C4-2B (cell line): ENCODE measurements around the gene LHFPL5.

Experiments
- H3K27ac ChIP-seq: fragments of 450-650 bp; 2 replicates; pipeline ENCODE4 v1.5.1; 2017
- CTCF ChIP-seq: fragments of 450-650 bp; conservative IDR thresholded peaks from 2 replicates; pipeline ENCODE4 v1.5.1; 2017; ENCODE audit warnings: mild to moderate bottlenecking
- ZFX ChIP-seq: fragments of 450-650 bp; IDR thresholded peaks from 2 replicates; pipeline ENCODE4 v1.6.1; 2017

Gene LHFPL5

DNA sequence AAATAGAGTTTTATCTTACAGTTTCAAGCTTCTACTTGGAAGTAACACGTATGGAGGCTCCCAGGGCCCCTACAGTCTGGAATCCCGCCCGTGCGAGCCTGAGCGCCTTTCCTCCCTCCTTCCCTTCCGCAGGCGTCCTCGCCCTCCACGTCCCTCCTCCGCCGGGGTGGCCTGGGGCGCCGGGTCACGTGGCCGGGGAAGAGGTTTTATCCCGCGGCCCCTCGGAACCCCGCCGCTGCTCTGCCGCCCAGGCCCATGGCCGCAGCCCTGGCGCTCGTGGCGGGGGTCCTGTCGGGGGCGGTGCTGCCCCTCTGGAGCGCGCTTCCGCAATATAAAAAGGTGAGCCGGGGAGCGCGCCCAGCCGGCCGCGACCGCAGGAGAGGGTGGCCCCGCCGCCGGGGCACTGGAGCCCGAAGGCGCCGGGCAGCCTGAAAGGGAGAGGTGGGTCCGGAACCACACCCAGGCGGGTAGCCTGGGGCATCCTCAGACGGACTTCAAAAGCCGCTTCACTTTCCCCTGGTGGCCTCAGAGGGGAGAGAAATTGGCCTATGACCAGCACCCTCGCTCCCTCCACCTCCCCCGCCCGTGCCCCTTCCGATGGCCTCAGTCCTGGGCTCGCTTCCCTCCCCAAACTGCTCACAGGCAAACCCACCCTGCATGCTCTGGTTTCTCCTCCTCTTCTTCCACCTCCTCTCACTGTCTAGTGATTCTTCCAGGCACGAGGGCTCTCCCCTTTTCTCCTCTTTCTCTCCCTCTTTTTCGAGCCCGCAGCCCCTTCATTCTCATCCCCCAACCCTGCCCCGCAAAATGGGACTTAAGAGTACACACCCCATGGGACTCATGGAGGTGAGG is 28.6 kb upstream of the LHFPL5 start, which contains the start of gene CLPSL2:
Gene CLPSL2, plus strand, starts transcription at position 235 of the 852 bp plus-strand sequence. Its CDS starts 21 bp downstream, at position 256.
- no peak for TF ChIP-seq CTCF
- TF ChIP-seq ZFX, result no peak
- H3K27ac ChIP-seq, result no peak within 1 kb of the TSS

DNA sequence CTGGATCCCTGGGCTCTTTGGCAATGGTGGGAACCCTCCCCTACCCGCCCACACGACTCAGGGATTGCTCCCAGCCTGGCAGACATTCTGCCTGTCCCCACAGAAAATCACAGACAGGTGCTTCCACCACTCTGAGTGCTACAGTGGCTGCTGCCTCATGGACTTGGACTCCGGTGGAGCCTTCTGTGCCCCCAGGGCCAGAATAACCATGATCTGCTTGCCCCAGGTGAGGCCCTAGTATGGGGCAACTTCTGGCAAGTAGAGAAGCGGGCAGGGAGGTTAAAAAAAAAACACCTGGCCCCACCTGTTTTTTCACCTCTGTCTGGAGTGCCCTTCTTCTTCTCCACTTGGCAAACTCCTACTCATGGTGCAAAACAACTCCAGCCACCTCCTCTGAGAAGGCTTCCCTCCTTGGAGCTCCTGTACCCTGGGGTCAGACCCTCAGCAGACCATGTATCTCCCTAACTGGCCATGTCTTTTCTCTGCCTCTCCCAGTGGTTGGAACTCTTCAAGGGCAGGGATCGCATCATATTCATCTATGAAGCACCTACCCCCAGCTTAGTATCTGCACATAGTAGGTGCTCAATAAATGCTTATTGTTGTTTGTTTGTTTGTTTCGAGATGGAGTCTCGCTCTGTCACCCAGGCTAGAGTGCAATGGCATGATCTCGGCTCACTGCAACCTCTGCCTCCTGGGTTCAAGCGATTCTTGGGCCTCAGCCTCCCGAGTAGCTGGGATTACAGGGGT is 27.6 kb upstream of the LHFPL5 start:
- peak overlapping the region; percentile 12; the same call in 1 of the 2 replicates for H3K27ac ChIP-seq
- no peak for TF ChIP-seq ZFX

DNA sequence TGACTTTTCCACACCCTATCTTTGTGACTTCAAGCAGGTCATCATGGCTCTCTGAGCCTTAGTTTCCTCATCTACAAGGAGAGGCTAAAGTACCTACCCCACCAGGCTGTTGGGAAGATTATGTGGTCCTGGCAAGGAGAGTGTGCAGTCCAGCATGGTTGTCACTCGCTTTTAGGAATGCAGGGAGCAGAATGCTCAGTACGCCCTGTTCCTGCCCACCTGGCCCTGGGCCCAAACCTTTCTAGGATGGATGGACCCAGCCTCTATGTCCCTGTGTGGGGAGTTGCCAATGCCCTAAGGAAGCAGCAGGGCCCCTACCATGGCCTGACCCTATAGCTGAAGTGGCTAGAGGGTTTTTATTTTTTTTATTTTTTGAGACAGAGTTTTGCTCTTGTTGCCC is 26.7 kb upstream of the LHFPL5 start:
- TF ChIP-seq ZFX, result no peak
- TF ChIP-seq CTCF, result no peak
- peak overlapping the region; percentile 12 for H3K27ac ChIP-seq

GRCh38 chr6:35780719-35781118 is 24.4 kb upstream of the LHFPL5 start, which contains the start of gene CLPSL1:
CLPSL1 (plus strand) TSS chr6:35781019; CDS start chr6:35781111, 92 bp downstream.
- TF ChIP-seq CTCF (no peak), ZFX (no peak)
- H3K27ac ChIP-seq, result peak within 1 kb of the TSS; percentile 75

GRCh38 chr6:35781290-35781689 is 23.9 kb upstream of the LHFPL5 start:
- no peak for TF ChIP-seq ZFX
- no peak for TF ChIP-seq CTCF
- H3K27ac ChIP-seq, result peak overlapping the region; percentile 75

DNA sequence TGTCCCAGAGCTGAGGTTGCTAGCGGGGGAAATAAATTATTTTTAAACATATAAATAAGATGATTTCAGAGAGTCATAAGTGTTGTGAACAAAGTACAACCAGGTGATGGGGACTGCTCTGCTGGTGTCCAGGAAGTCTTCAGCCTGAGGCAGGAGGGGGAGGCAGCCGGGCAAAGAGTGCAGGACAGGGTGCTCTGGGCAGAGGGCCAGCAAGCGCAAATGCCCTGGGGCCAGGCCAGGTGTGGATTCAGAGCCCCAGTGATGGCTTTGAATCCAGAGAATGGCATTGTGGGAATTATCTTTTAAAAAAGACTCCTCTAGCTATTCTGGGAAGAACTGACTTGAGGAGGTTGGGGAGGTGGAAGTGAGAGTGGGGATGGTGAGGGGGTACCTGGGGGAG is 22.7 kb upstream of the LHFPL5 start:
- TF ChIP-seq ZFX (no peak), CTCF (no peak)

DNA sequence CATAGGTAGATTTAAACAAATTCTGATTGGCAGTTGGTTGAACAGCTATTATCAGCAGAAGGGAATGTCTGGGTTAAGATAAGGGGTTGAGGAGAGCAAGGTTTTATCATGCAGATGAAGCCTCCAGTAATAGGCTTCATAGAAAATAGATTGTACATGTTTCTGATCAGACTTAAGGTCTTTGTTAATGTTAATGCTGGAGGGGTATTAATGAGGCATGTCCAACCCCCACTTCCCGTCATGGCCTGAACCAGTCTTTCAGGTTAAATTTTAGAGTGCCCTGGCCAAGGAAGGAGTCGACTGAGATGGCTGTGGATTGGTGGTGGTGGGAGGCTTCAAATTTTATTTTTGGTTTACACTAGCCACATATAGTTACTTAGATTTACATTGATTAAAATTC is 21.0 kb upstream of the LHFPL5 start:
- H3K27ac ChIP-seq, result no peak overlapping the region
- no peak for TF ChIP-seq CTCF
- TF ChIP-seq ZFX, result no peak

More for the DNA sequence above, 22.7 kb upstream of the LHFPL5 start:
- H3K27ac ChIP-seq, result peak overlapping the region; percentile 75
